GM12878 (cell line): ENCODE measurements around the gene RYR2. TPM values are rescaled to one million over a fixed set of nuclear protein-coding genes. Genes with fewer than 3 reads are reported as not detected.
"Not testable (repeated sequence)": the region's sequence is repeated elsewhere in the genome, so short reads cannot be mapped to it uniquely, and the experiment has no call there.

Experiments used
- ATAC-seq: fragments of 200-7000 bp; cut with Tn5 transposase; 3 replicates; pipeline ENCODE4 v1.9.1; 2020; ENCODE audit warnings: mild to moderate bottlenecking, moderate library complexity
- BruUV-seq: library from RNA; stranded (reverse); fragments of 400-500 nt; replicated peaks from 2 replicates; lab custom pipeline; 2021; lab: Mats Ljungman, UMichigan
- CTCF ChIA-PET: fragments of 300-600 bp; sonication (Branson Sonifier 250); formaldehyde crosslinking; extraction: SDS; loops from one replicate; lab custom pipeline; 2021; ENCODE audit warnings: inconsistent platforms; lab: Yijun Ruan, JAX
- POLR2A ChIA-PET: fragments of 350-600 bp; formaldehyde crosslinking; extraction: SDS; loops from one replicate; lab custom pipeline; 2021; ENCODE audit warnings: inconsistent platforms; lab: Charles Lee
- RAD21 ChIA-PET: fragments of 300-600 bp; sonication (Branson Sonifier 250); formaldehyde crosslinking; loops from one replicate; lab custom pipeline; 2023; ENCODE audit warnings: antibody characterized with exemption; ENCODE audit not compliant: unreplicated experiment; lab: Charles Lee
- SMC1A ChIA-PET: fragments of 300-600 bp; sonication (Branson Sonifier 250); formaldehyde crosslinking; loops from one replicate; lab custom pipeline; 2023; ENCODE audit not compliant: unreplicated experiment, uncharacterized antibody; lab: Charles Lee
- DNase-seq: peaks from one replicate; pipeline ENCODE4 v3.0.0-alpha.2; 2011; ENCODE audit warnings: low read depth, low spot score
- FAIRE-seq: peaks from 3 replicates; lab custom pipeline; 2011; peaks lifted over from hg19 to GRCh38; lab: Jason Lieb, UNC
- H2AFZ ChIP-seq: 2 replicates; pipeline ENCODE4 v1.6.0; 2011; ENCODE audit warnings: low read depth, low read length, control low read depth; ENCODE audit not compliant: control insufficient read depth
- H3K27ac ChIP-seq: 2 replicates; pipeline ENCODE4 v1.5.1; 2011; ENCODE audit warnings: control low read depth; ENCODE audit not compliant: control insufficient read depth, insufficient read depth
- H3K27me3 ChIP-seq, 2 experiments: replicated peaks in 1 of 2; 2 replicates each; pipeline versions ENCODE4 v1.6.0 to v1.6.1; 2011; ENCODE audit warnings: low read length in 1 of 2; ENCODE audit not compliant: control insufficient read depth in 2 of 2, insufficient read depth in 2 of 2
- H3K36me3 ChIP-seq, 2 experiments: 2 replicates each; pipeline ENCODE4 v1.5.1; 2011; ENCODE audit warnings: low read length in 1 of 2; ENCODE audit not compliant: control insufficient read depth in 2 of 2, insufficient read depth in 2 of 2
- H3K4me1 ChIP-seq: 2 replicates; pipeline ENCODE4 v1.6.1; 2011; ENCODE audit warnings: mild to moderate bottlenecking, low read length, moderate library complexity, mixed read lengths; ENCODE audit not compliant: control insufficient read depth, insufficient read depth
- H3K4me2 ChIP-seq: 2 replicates; pipeline ENCODE4 v1.6.0; 2011; ENCODE audit warnings: control low read depth; ENCODE audit not compliant: control insufficient read depth, insufficient read depth
- H3K4me3 ChIP-seq: fragments of 200-600 bp; sonication (generic); 2 replicates; pipeline ENCODE4 v1.5.1; 2016
- H3K79me2 ChIP-seq: 2 replicates; pipeline ENCODE4 v1.6.0; 2011; ENCODE audit warnings: low read length; ENCODE audit not compliant: control insufficient read depth, insufficient read depth
- H3K9ac ChIP-seq: 2 replicates; pipeline ENCODE4 v1.8.0; 2011; ENCODE audit warnings: low read length, control low read depth, mixed read lengths; ENCODE audit not compliant: control insufficient read depth, insufficient read depth
- H3K9me3 ChIP-seq: replicated peaks from 3 replicates; pipeline ENCODE4 v1.5.1; 2011; ENCODE audit warnings: mild to moderate bottlenecking, low read length; ENCODE audit not compliant: control insufficient read depth, insufficient read depth
- H4K20me1 ChIP-seq: 2 replicates; pipeline ENCODE4 v1.6.0; 2011; ENCODE audit not compliant: control insufficient read depth, insufficient read depth
- BMI1 ChIP-seq: fragments of 450-650 bp; IDR thresholded peaks from 2 replicates; pipeline ENCODE4 v1.6.1; 2016; ENCODE audit warnings: mild to moderate bottlenecking, moderate library complexity, borderline replicate concordance
- WGBS: methylation state at CpG from one replicate; pipeline ENCODE4 v1.1.6; 2016; ENCODE audit warnings: low lambda C conversion rate; ENCODE audit not compliant: insufficient replicate concordance, insufficient coverage; ENCODE audit errors: missing lambda C conversion rate; 5-methylcytosine and 5-hydroxymethylcytosine counted together
- in situ Hi-C: fragments of 300-500 bp; cut with MboI; formaldehyde crosslinking; loops from 9 replicates; pipeline ENCODE4 v1.14.3; 2018; ENCODE audit warnings: mixed read lengths
- intact Hi-C: fragments of 100-400 bp; cut with micrococcal nuclease; formaldehyde crosslinking; loops from one replicate; pipeline ENCODE4 v1.14.2; 2022; ENCODE audit not compliant: unreplicated experiment
- polyA plus RNA-seq, 11 experiments: library from polyadenylated mRNA; depleted of rRNA in 4 of 11; unstranded in 6 of 11; stranded (reverse) in 5 of 11; fragments of >200 nt; fragmentation: Nextera tagmentation in 4 of 11; fragmentation: Illumina TruSeq in 1 of 11; extraction: Ambion mirVana in 4 of 11; extraction: Trizol in 1 of 11; gene quantifications; 1 replicate in 1 of 11; 2 replicates in 10 of 11; pipeline versions ENCODE4 v1.2.1 to v1.2.3, GENCODE V29; 2011 to 2016; ENCODE audit warnings: inconsistent platforms in 2 of 11, missing spikeins in 2 of 11, low read depth in 1 of 11
- total RNA-seq, 4 experiments: library from RNA; depleted of rRNA in 3 of 4; stranded (reverse); fragments of >200 nt in 3 of 4; fragmentation: Illumina TruSeq in 1 of 4; extraction: Trizol in 1 of 4; gene quantifications; 2 replicates each; pipeline versions ENCODE4 v1.2.1 to v1.2.3, GENCODE V29; 2013 to 2021

The RYR2 gene
- total and polyA plus RNA-seq, 10 of the 15 experiments (the other 5 are each of a cell fraction or from before 2014, with no cell fraction given), result 0.01 to 0.04 TPM; not detected in 8

DNA sequence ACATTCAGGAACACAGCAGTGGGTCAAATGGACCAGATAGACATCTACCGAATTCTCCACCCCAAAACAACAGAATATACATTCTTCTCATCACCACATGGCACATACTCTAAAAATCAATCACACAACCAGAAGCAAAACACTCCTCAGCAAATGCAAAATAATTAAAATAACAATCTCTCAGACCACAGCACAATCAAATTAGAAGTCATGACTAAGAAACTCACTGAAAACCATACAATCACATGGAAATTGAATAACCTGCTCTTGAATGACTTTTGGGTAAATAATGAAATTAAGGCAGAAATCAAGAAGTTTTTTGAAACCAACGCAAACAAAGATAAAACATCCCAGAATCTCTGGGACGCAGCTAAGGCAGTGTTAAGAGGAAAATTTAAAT is 799.5 kb downstream of the RYR2 start:
- CTCF ChIA-PET, result interaction anchor here (1.8 kb wide), 1 partner anchor 10 kb away, joined by 8 read pairs; no protein-coding TSS in a partner anchor
- TF ChIP-seq BMI1, result no peak
- no peaks in the 10 kb centered on the region for H3K79me2 ChIP-seq
- no peaks in the 10 kb centered on the region for H4K20me1 ChIP-seq
- no peak for FAIRE-seq
- H3K27ac ChIP-seq, result no peak overlapping the region
- POLR2A ChIA-PET, result no interaction called here
- H3K27me3 ChIP-seq, result no peaks in the 10 kb centered on the region
- no peak overlapping the region for H2AFZ ChIP-seq
- SMC1A ChIA-PET, result interaction anchor here (1.0 kb wide), 1 partner anchor 11 kb away, joined by 3 read pairs; no protein-coding TSS in a partner anchor
- no peaks in the 10 kb centered on the region for H3K36me3 ChIP-seq
- 10% methylated on average over 3 of the region's 3 CpGs for WGBS
- H3K9ac ChIP-seq, result no peak overlapping the region
- no peak overlapping the region for H3K4me2 ChIP-seq
- H3K4me1 ChIP-seq, result no peaks in the 10 kb centered on the region
- BruUV-seq, result no TSS peak
- no peak overlapping the region for H3K4me3 ChIP-seq
- no peak for DNase-seq
- RAD21 ChIA-PET, result no interaction called here
- no peaks in the 10 kb centered on the region for H3K9me3 ChIP-seq
- in situ Hi-C loops (no loop called here), intact Hi-C loops (loop anchor here (10.0 kb wide), 1 partner anchor 873 kb away; no protein-coding TSS in a partner anchor)
- no peak for ATAC-seq

- H2AFZ ChIP-seq, BruUV-seq, H4K20me1 ChIP-seq, H3K4me2 ChIP-seq, H3K4me1 ChIP-seq, POLR2A ChIA-PET, H3K9ac ChIP-seq, ATAC-seq, H3K79me2 ChIP-seq, H3K9me3 ChIP-seq, H3K27ac ChIP-seq, RAD21 ChIA-PET, FAIRE-seq, H3K4me3 ChIP-seq, in situ Hi-C loops, DNase-seq, H3K36me3 ChIP-seq, H3K27me3 ChIP-seq: not testable (repeated sequence)
- SMC1A ChIA-PET, result interaction anchor here (0.7 kb wide), 1 partner anchor 391 kb away, joined by 3 read pairs; no protein-coding TSS in a partner anchor
- CTCF ChIA-PET, result interaction anchor here (1.0 kb wide), 2 partner anchors 1109 to 1140 kb away, joined by 3 read pairs; no protein-coding TSS in a partner anchor
- intact Hi-C loops, result loop anchor here (10.0 kb wide), 1 partner anchor 871 kb away; no protein-coding TSS in a partner anchor
- WGBS, result 8% methylated on average over 3 of the region's 3 CpGs
Measured at GRCh38 chr1:237843516-237843915, 801.5 kb downstream of the RYR2 start.
